Lung (tissue), 12 donors: Measurements from ENCODE around the gene VENTX. TPM values are rescaled to one million over a fixed set of nuclear protein-coding genes. Genes with fewer than 3 reads are reported as not detected.

Experiments
- ATAC-seq: fragments of 200-7000 bp; cut with Tn5 transposase; one replicate; pipeline ENCODE4 v1.9.1; 2020; ENCODE audit warnings: moderate number of reproducible peaks; ENCODE audit not compliant: insufficient read depth, low FRiP score
- DNase-seq, 3 donors: peaks; one replicate each; pipeline ENCODE4 v3.0.0-alpha.2; 2013 to 2017
- H3K27ac ChIP-seq, 2 donors: one replicate each; pipeline ENCODE4 v1.5.1; 2013; ENCODE audit warnings: mild to moderate bottlenecking in 2 of 2, moderate library complexity in 2 of 2, control low read depth in 1 of 2, inconsistent platforms in 1 of 2, low read depth in 1 of 2, low read length in 1 of 2
- H3K27me3 ChIP-seq, 3 donors: one replicate each; pipeline ENCODE4 v1.5.1; 2013; ENCODE audit warnings: low read length in 2 of 3; ENCODE audit not compliant: control insufficient read depth in 3 of 3, insufficient read depth in 3 of 3
- H3K36me3 ChIP-seq, 4 donors: one replicate each; pipeline ENCODE4 v1.5.1; 2013; ENCODE audit warnings: low read length in 4 of 4, mild to moderate bottlenecking in 1 of 4, moderate library complexity in 1 of 4; ENCODE audit not compliant: control insufficient read depth in 4 of 4, insufficient read depth in 4 of 4
- H3K4me1 ChIP-seq, 5 donors: one replicate each; pipeline ENCODE4 v1.5.1; 2013; ENCODE audit warnings: low read length in 5 of 5, mild to moderate bottlenecking in 2 of 5, moderate library complexity in 1 of 5; ENCODE audit not compliant: control insufficient read depth in 5 of 5, insufficient read depth in 5 of 5
- H3K4me3 ChIP-seq: one replicate; pipeline ENCODE4 v1.5.1; 2013; ENCODE audit warnings: mild to moderate bottlenecking, control low read depth, moderate library complexity
- H3K9ac ChIP-seq, 2 donors: one replicate each; pipeline ENCODE4 v1.5.1; 2013; ENCODE audit warnings: low read length in 2 of 2, control low read depth in 1 of 2; ENCODE audit not compliant: insufficient read depth in 1 of 2
- H3K9me3 ChIP-seq, 4 donors: one replicate each; pipeline ENCODE4 v1.5.1; 2013; ENCODE audit warnings: low read length in 3 of 4, mild to moderate bottlenecking in 1 of 4, moderate library complexity in 1 of 4; ENCODE audit not compliant: control insufficient read depth in 4 of 4, insufficient read depth in 3 of 4
- WGBS, 2 donors: extraction: QIAGEN DNeasy Blood & Tissue Kit; methylation state at CpG; one replicate each; pipeline ENCODE4 v1.1.7; 2013; 5-methylcytosine and 5-hydroxymethylcytosine counted together
- polyA plus RNA-seq, 2 donors: library from polyadenylated mRNA; stranded (reverse); fragments of 200-250 nt; gene quantifications; one replicate each; pipeline ENCODE4 v1.2.1, GENCODE V29; 2013
- total RNA-seq, 2 donors: library from RNA; depleted of rRNA in 1 of 2; stranded (reverse); fragments of >200 nt in 1 of 2; gene quantifications; one replicate each; pipeline ENCODE4 v1.2.1, GENCODE V29; 2014 to 2021
- TF ChIP-seq, protein P1 (sequence below): IDR thresholded peaks from 2 replicates; pipeline ENCODE4 v1.5.1; 2012; ENCODE audit warnings: mild to moderate bottlenecking; ENCODE audit errors: control extremely low read depth, extremely low read depth
- donor health status: control.
- donor health status: control.
- donor health status: Bipolar disorder and iron deficiency.
- donor health status: healthy.
- donor health status: DM: yes; HTN: yes; CAD: no.

VENTX gene
- total and polyA plus RNA-seq, 4 donors: 0.46 to 4.0 (median 2.4) TPM

DNA sequence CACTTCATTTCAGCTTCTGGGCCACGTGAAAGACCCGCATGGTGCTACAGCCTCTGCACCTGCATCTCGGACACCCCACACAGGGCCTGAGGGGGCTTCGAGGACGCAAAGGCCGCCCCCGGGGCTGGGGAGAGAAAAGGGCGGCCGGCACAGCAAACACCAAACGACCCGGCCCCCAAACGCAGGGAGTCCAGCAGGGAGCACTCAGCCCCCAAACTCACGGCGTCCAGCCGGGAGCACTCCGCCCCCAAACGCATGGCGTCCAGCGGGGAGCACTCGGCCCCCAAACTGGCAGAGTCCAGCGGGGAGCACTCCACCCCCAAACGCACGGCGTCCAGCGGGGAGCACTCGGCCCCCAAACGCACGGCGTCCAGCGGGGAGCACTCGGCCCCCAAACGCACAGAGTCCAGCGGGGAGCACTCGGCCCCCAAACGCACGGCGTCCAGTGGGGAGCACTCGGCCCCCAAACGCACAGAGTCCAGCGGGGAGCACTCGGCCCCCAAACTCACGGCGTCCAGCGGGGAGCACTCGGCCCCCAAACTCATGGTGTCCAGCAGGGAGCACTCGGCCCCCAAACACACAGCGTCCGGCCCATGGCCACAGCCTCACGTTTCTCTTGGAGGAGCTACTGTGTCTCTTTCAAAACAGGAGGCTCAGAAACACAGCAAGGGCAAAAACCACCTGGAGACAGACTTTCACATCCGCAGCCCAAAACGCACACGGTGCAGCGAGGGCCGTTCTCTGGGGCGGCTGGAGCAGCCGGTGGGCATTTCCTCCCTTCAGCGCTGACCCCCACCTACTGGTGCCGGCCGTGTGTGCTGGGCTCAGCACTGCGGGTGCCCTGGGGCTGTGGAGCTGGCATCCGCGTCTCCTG is 34.6 kb upstream of the VENTX start:
- H3K9ac ChIP-seq: no peak overlapping the region
- no peak overlapping the region for H3K4me3 ChIP-seq
- H3K4me1 ChIP-seq: no peaks in the 10 kb centered on the region
- H3K9me3 ChIP-seq: no peaks in the 10 kb centered on the region
- no peak overlapping the region for H3K27ac ChIP-seq
- ATAC-seq (no peak), DNase-seq (no peak)
- no peaks in the 10 kb centered on the region for H3K27me3 ChIP-seq
- TF ChIP-seq, protein P1, sequence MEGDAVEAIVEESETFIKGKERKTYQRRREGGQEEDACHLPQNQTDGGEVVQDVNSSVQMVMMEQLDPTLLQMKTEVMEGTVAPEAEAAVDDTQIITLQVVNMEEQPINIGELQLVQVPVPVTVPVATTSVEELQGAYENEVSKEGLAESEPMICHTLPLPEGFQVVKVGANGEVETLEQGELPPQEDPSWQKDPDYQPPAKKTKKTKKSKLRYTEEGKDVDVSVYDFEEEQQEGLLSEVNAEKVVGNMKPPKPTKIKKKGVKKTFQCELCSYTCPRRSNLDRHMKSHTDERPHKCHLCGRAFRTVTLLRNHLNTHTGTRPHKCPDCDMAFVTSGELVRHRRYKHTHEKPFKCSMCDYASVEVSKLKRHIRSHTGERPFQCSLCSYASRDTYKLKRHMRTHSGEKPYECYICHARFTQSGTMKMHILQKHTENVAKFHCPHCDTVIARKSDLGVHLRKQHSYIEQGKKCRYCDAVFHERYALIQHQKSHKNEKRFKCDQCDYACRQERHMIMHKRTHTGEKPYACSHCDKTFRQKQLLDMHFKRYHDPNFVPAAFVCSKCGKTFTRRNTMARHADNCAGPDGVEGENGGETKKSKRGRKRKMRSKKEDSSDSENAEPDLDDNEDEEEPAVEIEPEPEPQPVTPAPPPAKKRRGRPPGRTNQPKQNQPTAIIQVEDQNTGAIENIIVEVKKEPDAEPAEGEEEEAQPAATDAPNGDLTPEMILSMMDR: no peak
- 85 to 89% methylated on average over 53 to 59 of the region's 62 CpGs for WGBS, 2 donors
- H3K36me3 ChIP-seq: no peaks in the 10 kb centered on the region

GRCh38 chr10:133203652-133204195 is 33.9 kb upstream of the VENTX start:
- no peaks in the 10 kb centered on the region for H3K4me1 ChIP-seq
- H3K9ac ChIP-seq: no peak overlapping the region
- no peak for ATAC-seq
- H3K4me3 ChIP-seq: no peak overlapping the region
- 87 to 92% methylated on average over 31 of the region's 31 CpGs for WGBS, 2 donors
- H3K27ac ChIP-seq: no peak overlapping the region
- no peaks in the 10 kb centered on the region for H3K27me3 ChIP-seq
- H3K9me3 ChIP-seq: no peaks in the 10 kb centered on the region
- DNase-seq: no peak
- no peaks in the 10 kb centered on the region for H3K36me3 ChIP-seq
- TF ChIP-seq, protein P1: no peak

- Histone ChIP-seq H3K27ac (no peak overlapping the region), H3K9me3 (no peaks in the 10 kb centered on the region), H3K4me3 (no peak overlapping the region), H3K9ac (no peak overlapping the region), H3K36me3 (no peaks in the 10 kb centered on the region), H3K27me3 (no peaks in the 10 kb centered on the region), H3K4me1 (no peaks in the 10 kb centered on the region)
- 90 to 92% methylated on average over 38 of the region's 38 CpGs for WGBS, 2 donors
- DNase-seq (no peak), ATAC-seq (no peak)
- TF ChIP-seq, protein P1: no peak
Measured at GRCh38 chr10:133204226-133205015, 33.2 kb upstream of the VENTX start.
